ENCODE results near the gene NCAM2. TPM values are rescaled to one million over a fixed set of nuclear protein-coding genes. Genes with fewer than 3 reads are reported as not detected.

The NCAM2 gene
- total and polyA plus RNA-seq, 2 donors (not counting 3 experiments of a cell fraction or from before 2014, with no cell fraction given), result 0.11 to 0.27 TPM

- Histone ChIP-seq H3K9ac (replicated peaks; ENCODE audit: extremely low read depth, insufficient read depth, low read length) (no peak overlapping the region), H3K36me3 (ENCODE audit: control insufficient read depth in 2 of 2, extremely low read depth in 1 of 2, insufficient read depth in 2 of 2, low read length in 2 of 2) (no peaks in the 10 kb centered on the region), H2AFZ (ENCODE audit: low read depth, low read length) (no peak overlapping the region), H3K9me1 (replicated peaks; ENCODE audit: control insufficient read depth, extremely low read depth, insufficient read depth, low read length) (no peaks in the 10 kb centered on the region), H3K4me3 (replicated peaks in 1 of 3; ENCODE audit: insufficient read depth in 1 of 3, low read depth in 1 of 3, low read length in 3 of 3) (no peak overlapping the region), H4K20me1 (replicated peaks; ENCODE audit: control insufficient read depth, extremely low read depth, insufficient read depth, low read length) (no peaks in the 10 kb centered on the region), H3K4me2 (ENCODE audit: insufficient read depth, low read length) (no peak overlapping the region), H3K27ac (ENCODE audit: insufficient read depth, low read depth, low read length) (no peak overlapping the region), H3K27me3 (ENCODE audit: control insufficient read depth in 2 of 2, insufficient read depth in 2 of 2, low read length in 2 of 2) (no peaks in the 10 kb centered on the region), H3K4me1 (ENCODE audit: control insufficient read depth, extremely low read depth, insufficient read depth, low read length) (no peaks in the 10 kb centered on the region), H3K9me3 (replicated peaks; ENCODE audit: control insufficient read depth, insufficient read depth, low read length) (no peaks in the 10 kb centered on the region), H3K79me2 (ENCODE audit: control insufficient read depth, insufficient read depth, low read length) (no peaks in the 10 kb centered on the region)
- FAIRE-seq (no peak), DNase-seq (ENCODE audit: low read depth, low spot score) (no peak)
- dilution Hi-C loops (cut with MboI; ENCODE audit: extremely low pct_ligation_motif_present, low sequenced_read_pairs), result no loop called here
- BruUV-seq (replicated peaks), result no TSS peak
- intact Hi-C loops (cut with micrococcal nuclease), result no loop called here
- TF ChIP-seq MAX (IDR thresholded peaks at IDR 0.05; ENCODE audit: insufficient read depth, insufficient read length), result no peak
- no peak for TF ChIP-seq FOS (IDR thresholded peaks at IDR 0.05; ENCODE audit: borderline replicate concordance, insufficient read depth, low read length)
- TF ChIP-seq EZH2 (IDR thresholded peaks at IDR 0.05; ENCODE audit: borderline replicate concordance, low read depth, low read length, severe bottlenecking), result no peak
- TF ChIP-seq MYC (IDR thresholded peaks at IDR 0.05; ENCODE audit: low read depth, low read length), result no peak
- no peak for TF ChIP-seq POLR2A (IDR thresholded peaks at IDR 0.05; ENCODE audit: low read depth, low read length)
- TF ChIP-seq POLR2AphosphoS5 (IDR thresholded peaks at IDR 0.05; ENCODE audit: insufficient read depth, low read depth, low read length), result no peak
- TF ChIP-seq CTCF (IDR thresholded peaks at IDR 0.05; ENCODE audit: extremely low read depth in 1 of 2, insufficient read depth in 1 of 2, low read depth in 1 of 2, low read length in 2 of 2), result no peak
- no peak for TF ChIP-seq GATA2 (IDR thresholded peaks at IDR 0.05; ENCODE audit: insufficient read depth, insufficient read length, low read depth, low read length)
- no peak for TF ChIP-seq JUN (IDR thresholded peaks at IDR 0.05; ENCODE audit: borderline replicate concordance, insufficient read depth, insufficient read length, low read depth)
- POLR2A ChIA-PET, result no interaction called here
- CTCF ChIA-PET, result no interaction called here
Measured at GRCh38 chr21:21064353-21064752, 66.1 kb downstream of the NCAM2 start.
